AG09309 (cell line): Measurements from ENCODE around the gene LAMA1.

Source experiments
- DNase-seq: peaks from one replicate; pipeline ENCODE4 v3.0.0-alpha.2; 2010; ENCODE audit warnings: low read depth
- H3K4me3 ChIP-seq: 2 replicates; pipeline ENCODE4 v1.5.1; 2011; ENCODE audit warnings: mild to moderate bottlenecking, low read depth, low read length, moderate library complexity; ENCODE audit not compliant: control insufficient read depth
- CTCF ChIP-seq: IDR thresholded peaks from 2 replicates; pipeline ENCODE4 v1.5.1; 2011; ENCODE audit warnings: mild to moderate bottlenecking, low read depth, low read length, inconsistent platforms; ENCODE audit not compliant: insufficient read depth, control insufficient read depth; ENCODE audit errors: missing control alignments

Gene LAMA1

GRCh38 chr18:6983366-6983765 lies 134.2 kb downstream of the LAMA1 start:
- DNase-seq, result no peak
- TF ChIP-seq CTCF, result no peak
- H3K4me3 ChIP-seq, result no peak overlapping the region

- no peak for DNase-seq
- TF ChIP-seq CTCF, result no peak
- H3K4me3 ChIP-seq, result no peak overlapping the region
These were observed 135.2 kb downstream of the LAMA1 start for GRCh38 chr18:6982398-6982797.

GRCh38 chr18:6980363-6980762 lies 137.2 kb downstream of the LAMA1 start:
- H3K4me3 ChIP-seq, result no peak overlapping the region
- DNase-seq, result no peak
- no peak for TF ChIP-seq CTCF

GRCh38 chr18:6979954-6980353 lies 137.6 kb downstream of the LAMA1 start:
- no peak overlapping the region for H3K4me3 ChIP-seq
- no peak for DNase-seq
- TF ChIP-seq CTCF, result no peak

- H3K4me3 ChIP-seq, result no peak overlapping the region
- DNase-seq, result no peak
- no peak for TF ChIP-seq CTCF
These were observed 140.7 kb downstream of the LAMA1 start for GRCh38 chr18:6976935-6977334.

GRCh38 chr18:6975084-6975483 lies 142.5 kb downstream of the LAMA1 start:
- H3K4me3 ChIP-seq, result no peak overlapping the region
- no peak for DNase-seq
- no peak for TF ChIP-seq CTCF
